GM13976 (cell line): ENCODE measurements around the gene ULK1.

Experiments used
- DNase-seq: peaks from one replicate; pipeline ENCODE4 v3.0.0; 2012; ENCODE audit warnings: low spot score
- in situ Hi-C: fragments of 300-500 bp; cut with MboI; formaldehyde crosslinking; loops from one replicate; pipeline ENCODE4 v1.12.0; 2022; ENCODE audit warnings: low sequenced_read_pairs, mixed read lengths, inconsistent platforms; ENCODE audit not compliant: unreplicated experiment
- TF ChIP-seq, protein P1 (sequence below): IDR thresholded peaks from 2 replicates; pipeline ENCODE4 v1.5.1; 2012; ENCODE audit warnings: borderline replicate concordance, mild to moderate bottlenecking; ENCODE audit not compliant: insufficient read depth; ENCODE audit errors: extremely low read depth, missing control alignments, control extremely low read depth

Gene ULK1

DNA sequence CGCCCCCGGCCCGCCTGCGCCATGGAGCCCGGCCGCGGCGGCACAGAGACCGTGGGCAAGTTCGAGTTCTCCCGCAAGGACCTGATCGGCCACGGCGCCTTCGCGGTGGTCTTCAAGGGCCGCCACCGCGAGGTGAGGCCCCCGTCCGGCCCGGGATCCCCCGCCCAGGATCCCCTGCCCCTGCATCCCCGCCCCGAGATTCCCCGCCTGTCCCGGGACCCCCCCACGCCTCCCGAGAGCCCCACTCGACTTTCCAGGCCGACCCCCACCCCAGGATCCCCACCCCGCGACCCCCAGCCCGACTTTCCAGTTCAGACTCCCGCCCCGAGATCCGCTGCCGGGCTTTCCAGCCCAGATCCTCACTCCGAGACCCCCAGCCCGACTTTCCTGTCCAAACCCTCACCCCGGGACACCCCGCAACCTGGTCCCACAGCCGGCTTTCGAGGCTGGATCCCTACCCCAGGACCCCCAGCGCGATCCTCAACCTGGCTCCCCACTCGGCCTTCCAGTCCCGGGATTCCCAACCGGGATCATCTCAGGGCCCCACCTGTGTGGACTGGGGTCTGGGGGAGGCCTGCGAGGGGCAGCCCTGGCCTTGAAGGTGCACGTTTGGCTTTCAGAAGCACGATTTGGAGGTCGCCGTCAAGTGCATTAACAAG lies 688 bp downstream of the ULK1 start:
- DNase-seq: peak; percentile 53
- in situ Hi-C loops: no loop called here
- TF ChIP-seq, protein P1, sequence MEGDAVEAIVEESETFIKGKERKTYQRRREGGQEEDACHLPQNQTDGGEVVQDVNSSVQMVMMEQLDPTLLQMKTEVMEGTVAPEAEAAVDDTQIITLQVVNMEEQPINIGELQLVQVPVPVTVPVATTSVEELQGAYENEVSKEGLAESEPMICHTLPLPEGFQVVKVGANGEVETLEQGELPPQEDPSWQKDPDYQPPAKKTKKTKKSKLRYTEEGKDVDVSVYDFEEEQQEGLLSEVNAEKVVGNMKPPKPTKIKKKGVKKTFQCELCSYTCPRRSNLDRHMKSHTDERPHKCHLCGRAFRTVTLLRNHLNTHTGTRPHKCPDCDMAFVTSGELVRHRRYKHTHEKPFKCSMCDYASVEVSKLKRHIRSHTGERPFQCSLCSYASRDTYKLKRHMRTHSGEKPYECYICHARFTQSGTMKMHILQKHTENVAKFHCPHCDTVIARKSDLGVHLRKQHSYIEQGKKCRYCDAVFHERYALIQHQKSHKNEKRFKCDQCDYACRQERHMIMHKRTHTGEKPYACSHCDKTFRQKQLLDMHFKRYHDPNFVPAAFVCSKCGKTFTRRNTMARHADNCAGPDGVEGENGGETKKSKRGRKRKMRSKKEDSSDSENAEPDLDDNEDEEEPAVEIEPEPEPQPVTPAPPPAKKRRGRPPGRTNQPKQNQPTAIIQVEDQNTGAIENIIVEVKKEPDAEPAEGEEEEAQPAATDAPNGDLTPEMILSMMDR: no peak

DNA sequence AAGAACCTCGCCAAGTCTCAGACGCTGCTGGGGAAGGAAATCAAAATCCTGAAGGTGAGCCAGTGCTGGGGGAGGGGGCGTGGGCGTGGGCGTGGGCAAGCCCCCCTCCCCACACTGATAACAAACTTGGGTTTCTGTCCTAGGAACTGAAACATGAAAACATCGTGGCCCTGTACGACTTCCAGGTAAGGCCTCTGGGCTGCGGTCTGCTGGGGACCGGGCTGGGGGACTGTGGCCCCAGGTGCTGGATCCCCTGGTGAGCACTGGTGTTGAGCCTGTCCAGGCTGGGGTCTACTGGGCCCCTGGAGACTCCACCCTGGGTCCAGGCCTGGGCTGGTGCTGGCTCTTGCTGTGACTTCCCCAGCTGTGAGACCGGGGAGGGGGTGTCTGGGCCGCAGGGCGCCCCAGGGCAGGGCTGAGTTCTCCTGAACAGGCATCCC lies 1.2 kb downstream of the ULK1 start:
- TF ChIP-seq, protein P1: no peak
- in situ Hi-C loops: no loop called here
- DNase-seq: no peak

DNA sequence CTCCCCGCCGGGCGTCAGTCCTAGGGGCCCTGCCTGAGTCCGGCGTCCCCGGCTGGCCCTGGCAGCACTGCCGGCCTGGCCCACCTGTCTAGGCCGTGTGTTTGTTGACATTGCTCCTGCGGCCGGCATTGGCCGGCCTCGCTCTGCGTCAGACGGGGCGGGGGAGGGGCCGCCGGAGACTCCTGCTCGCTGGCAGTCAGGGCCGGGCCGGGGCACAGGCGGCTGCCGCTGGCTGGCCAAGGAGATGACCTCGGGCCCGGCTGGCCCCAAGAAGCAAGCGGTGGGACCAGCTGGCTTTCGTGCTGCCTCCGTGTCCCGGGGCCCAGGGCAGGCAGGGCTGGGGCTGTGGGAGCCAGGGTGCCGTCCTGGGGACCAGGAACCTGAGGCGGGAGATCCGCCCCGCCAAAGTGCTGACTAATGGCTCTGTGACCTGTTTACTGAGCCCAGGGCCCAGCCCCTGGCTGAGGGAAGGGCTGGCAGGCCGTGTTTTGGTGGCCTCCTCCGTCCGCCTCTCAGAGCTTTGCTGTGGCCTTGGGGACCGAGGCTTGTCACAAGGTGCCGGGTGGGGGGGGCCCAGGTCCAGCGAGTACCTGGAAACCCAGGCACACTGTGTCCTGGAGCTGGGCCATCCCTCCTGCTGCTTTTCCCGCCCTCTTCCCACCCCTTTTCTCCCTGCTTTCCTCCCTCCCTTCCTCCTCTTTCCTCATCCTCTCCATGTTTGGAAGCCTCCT lies 1.8 kb downstream of the ULK1 start:
- TF ChIP-seq, protein P1: no peak
- DNase-seq: peak; percentile 90
- in situ Hi-C loops: no loop called here

DNA sequence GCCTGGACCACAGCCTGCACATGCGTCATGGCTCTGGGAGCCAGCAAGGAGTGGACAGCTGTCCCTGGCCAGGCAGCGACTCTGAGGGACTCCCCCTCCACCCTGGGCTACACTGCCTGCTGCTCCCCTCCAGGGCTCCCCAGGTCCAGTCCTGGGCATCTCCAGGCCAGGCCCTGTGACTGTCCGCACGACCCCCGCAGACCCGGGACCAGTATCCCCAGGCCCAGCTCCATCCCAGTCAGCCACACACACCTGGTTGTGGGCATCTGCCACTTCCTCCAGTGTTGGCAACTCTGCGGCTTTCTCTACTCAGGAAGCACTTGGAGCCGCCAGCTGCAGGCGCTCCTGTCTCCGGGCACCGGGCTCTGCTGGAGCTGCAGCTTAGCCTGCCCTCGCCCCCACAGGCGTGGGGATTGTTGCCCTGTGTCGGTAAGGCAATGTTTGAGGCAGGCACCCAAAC lies 2.4 kb downstream of the ULK1 start:
- no peak for DNase-seq
- TF ChIP-seq, protein P1: no peak
- in situ Hi-C loops: no loop called here

DNA sequence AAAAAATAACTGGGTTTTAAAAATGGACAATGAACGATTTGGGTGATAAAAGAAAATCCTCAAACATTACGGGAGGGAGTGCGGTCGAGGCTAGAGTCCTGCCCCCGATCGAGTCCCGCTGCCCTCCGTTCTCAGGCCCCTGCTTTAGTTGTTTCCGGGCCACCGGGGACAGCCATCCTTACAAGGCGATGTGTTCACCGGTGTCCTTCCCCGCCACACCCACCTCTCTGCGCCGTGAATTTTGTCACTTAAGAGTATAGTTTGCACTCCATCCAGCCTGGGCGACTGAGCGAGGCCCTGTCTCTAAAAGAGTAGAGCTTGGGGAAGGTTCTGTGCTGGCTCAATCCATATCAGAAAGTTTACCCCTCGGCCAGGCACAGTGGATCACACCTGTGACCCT lies 2.9 kb downstream of the ULK1 start:
- DNase-seq: no peak
- TF ChIP-seq, protein P1: no peak
- in situ Hi-C loops: no loop called here

DNA sequence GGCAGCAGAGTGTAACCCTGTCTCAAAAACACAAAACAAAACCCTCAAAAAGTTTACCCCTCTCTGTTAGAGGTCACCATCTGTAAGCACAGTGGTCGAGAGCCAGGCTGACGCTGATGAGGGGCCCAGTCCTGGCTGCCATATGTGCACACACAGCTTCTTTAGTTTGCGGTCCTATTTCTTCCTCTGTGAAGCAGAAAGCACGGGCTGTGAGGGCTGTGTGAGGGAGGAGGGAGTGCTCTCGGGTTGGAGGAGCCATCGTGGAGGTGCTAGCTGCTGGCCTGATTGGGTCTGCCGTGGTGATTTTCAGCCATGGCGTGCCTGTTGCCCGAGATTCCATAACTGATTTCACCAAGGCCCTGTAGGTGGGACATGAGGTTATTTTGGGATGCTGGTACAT lies 3.5 kb downstream of the ULK1 start:
- in situ Hi-C loops: no loop called here
- TF ChIP-seq, protein P1: no peak
- no peak for DNase-seq
